Vagina (tissue), 2 donors: ENCODE results near the gene ENGASE. TPM values are rescaled to one million over a fixed set of nuclear protein-coding genes. Genes with fewer than 3 reads are reported as not detected.

ENCODE experiments used
- DNase-seq, 2 donors: peaks; one replicate each; pipeline ENCODE4 v3.0.0-alpha.2; 2017; ENCODE audit errors: extremely low spot score in 2 of 2
- H3K27ac ChIP-seq: fragments of 200-600 bp; sonication (generic); one replicate; pipeline ENCODE4 v1.5.1; 2019
- H3K27me3 ChIP-seq: fragments of 200-600 bp; sonication (generic); one replicate; pipeline ENCODE4 v1.5.1; 2019
- H3K36me3 ChIP-seq, 2 donors: fragments of 200-600 bp; sonication (generic); one replicate each; pipeline ENCODE4 v1.5.1; 2017 to 2019
- H3K4me1 ChIP-seq: fragments of 200-600 bp; sonication (generic); one replicate; pipeline ENCODE4 v1.5.1; 2019
- H3K4me3 ChIP-seq, 2 donors: fragments of 200-600 bp; sonication (generic); 1 replicate in 1 of 2; 2 replicates in 1 of 2; pipeline ENCODE4 v1.5.1; 2016 to 2019
- H3K9me3 ChIP-seq: fragments of 200-600 bp; sonication (generic); one replicate; pipeline ENCODE4 v1.5.1; 2019
- CTCF ChIP-seq, 3 experiments: fragments of 450-650 bp in 2 of 3; fragments of 200-600 bp in 1 of 3; sonication (generic) in 1 of 3; IDR thresholded peaks; one replicate each; pipeline ENCODE4 v1.5.1; 2017 to 2019; ENCODE audit warnings: antibody characterized with exemption in 3 of 3, mild to moderate bottlenecking in 2 of 3, moderate library complexity in 2 of 3
- POLR2A ChIP-seq, 2 donors: fragments of 450-650 bp; IDR thresholded peaks; one replicate each; pipeline ENCODE4 v1.6.1; 2017; ENCODE audit warnings: antibody characterized with exemption in 2 of 2, mild to moderate bottlenecking in 2 of 2, moderate library complexity in 2 of 2
- POLR2AphosphoS5 ChIP-seq, 2 donors: sonication (generic); formaldehyde crosslinking; IDR thresholded peaks; one replicate each; pipeline ENCODE4 v1.9.0; 2017; ENCODE audit warnings: antibody characterized with exemption in 2 of 2, mild to moderate bottlenecking in 2 of 2, low read depth in 1 of 2; ENCODE audit not compliant: insufficient read depth in 1 of 2
- intact Hi-C: fragments of 100-400 bp; cut with DNase I; formaldehyde crosslinking; loops from one replicate; pipeline ENCODE4 v1.15.1; 2023
- total RNA-seq: library from RNA; depleted of rRNA; stranded (reverse); fragments of >200 nt; gene quantifications from one replicate; pipeline ENCODE4 v1.2.3, GENCODE V29; 2016

ENGASE gene
- total RNA-seq, 1 donor from 2014 or later = 13.8 TPM

- Histone ChIP-seq H3K4me1 (no peaks in the 10 kb centered on the region), H3K36me3 (no peaks in the 10 kb centered on the region), H3K27me3 (no peaks in the 10 kb centered on the region), H3K27ac (no peak overlapping the region), H3K4me3 (no peak overlapping the region), H3K9me3 (no peaks in the 10 kb centered on the region)
- DNase-seq = no peak
- intact Hi-C loops = no loop called here
- TF ChIP-seq POLR2A (IDR thresholded peaks at IDR 0.05) (no peak), CTCF (IDR thresholded peaks at IDR 0.05) (no peak), POLR2AphosphoS5 (IDR thresholded peaks at IDR 0.05; ENCODE audit: insufficient read depth in 1 of 2, low read depth in 1 of 2) (no peak)
These were observed 7.7 kb upstream of the ENGASE start for GRCh38 chr17:79066963-79067362.

GRCh38 chr17:79070266-79070880 lies 4.3 kb upstream of the ENGASE start:
- peaks cover 18% of the 10 kb centered on the region for H3K4me1 ChIP-seq
- no peak for DNase-seq
- H3K36me3 ChIP-seq = no peaks in the 10 kb centered on the region
- H3K9me3 ChIP-seq = no peaks in the 10 kb centered on the region
- no peak overlapping the region for H3K27ac ChIP-seq
- intact Hi-C loops = no loop called here
- no peaks in the 10 kb centered on the region for H3K27me3 ChIP-seq
- no peak overlapping the region for H3K4me3 ChIP-seq
- TF ChIP-seq POLR2A (IDR thresholded peaks at IDR 0.05) (no peak), POLR2AphosphoS5 (IDR thresholded peaks at IDR 0.05; ENCODE audit: insufficient read depth in 1 of 2, low read depth in 1 of 2) (no peak), CTCF (IDR thresholded peaks at IDR 0.05) (no peak)

GRCh38 chr17:79071161-79071740 lies 3.4 kb upstream of the ENGASE start:
- no peak for DNase-seq
- Histone ChIP-seq H3K27me3 (no peaks in the 10 kb centered on the region), H3K9me3 (no peaks in the 10 kb centered on the region), H3K36me3 (no peaks in the 10 kb centered on the region), H3K4me1 (peaks cover 26% of the 10 kb centered on the region), H3K4me3 (no peak overlapping the region), H3K27ac (no peak overlapping the region)
- intact Hi-C loops = no loop called here
- no peak for TF ChIP-seq POLR2A (IDR thresholded peaks at IDR 0.05)
- no peak for TF ChIP-seq POLR2AphosphoS5 (IDR thresholded peaks at IDR 0.05; ENCODE audit: insufficient read depth in 1 of 2, low read depth in 1 of 2)
- TF ChIP-seq CTCF (IDR thresholded peaks at IDR 0.05) = no peak

- DNase-seq = no peak
- intact Hi-C loops = no loop called here
These were observed 2.1 kb upstream of the ENGASE start for GRCh38 chr17:79072544-79072943.

More at GRCh38 chr17:79072544-79072943, 2.1 kb upstream of the ENGASE start:
- H3K27ac ChIP-seq = no peak overlapping the region
- no peak for TF ChIP-seq POLR2AphosphoS5 (IDR thresholded peaks at IDR 0.05; ENCODE audit: insufficient read depth in 1 of 2, low read depth in 1 of 2)
- TF ChIP-seq CTCF (IDR thresholded peaks at IDR 0.05) = no peak
- no peak for TF ChIP-seq POLR2A (IDR thresholded peaks at IDR 0.05)
- H3K27me3 ChIP-seq = no peaks in the 10 kb centered on the region
- H3K9me3 ChIP-seq = no peaks in the 10 kb centered on the region
- peaks cover 28% of the 10 kb centered on the region for H3K4me1 ChIP-seq
- H3K36me3 ChIP-seq = no peaks in the 10 kb centered on the region
- no peak overlapping the region for H3K4me3 ChIP-seq
